Measurements from ENCODE around the gene MPZ. TPM values are rescaled to one million over a fixed set of nuclear protein-coding genes. Genes with fewer than 3 reads are reported as not detected.

MPZ gene
- total and polyA plus RNA-seq, 10 of the 15 experiments (the other 5 are each of a cell fraction or from before 2014, with no cell fraction given), result 0.09 to 6.9 (median 4.7) TPM

DNA sequence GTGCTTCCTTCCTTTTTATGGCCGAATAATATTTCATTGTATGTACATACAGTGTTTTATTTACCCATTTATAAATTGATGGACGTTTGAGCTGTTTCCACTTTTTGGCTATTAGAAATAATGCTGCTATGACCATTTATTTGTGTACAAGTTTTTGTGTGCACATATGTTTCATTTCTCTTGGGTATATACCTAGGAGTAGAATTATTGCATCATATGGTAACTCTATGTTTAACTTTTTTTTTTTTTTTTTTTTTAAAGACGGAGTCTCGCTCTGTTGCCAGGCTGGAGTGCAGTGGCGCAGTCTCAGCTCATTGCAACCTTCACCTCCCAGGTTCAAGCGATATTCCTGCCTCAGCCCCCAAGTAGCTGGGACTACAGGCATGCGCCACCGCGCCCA, 23.4 kb upstream of the MPZ start:
- FAIRE-seq (no peak), DNase-seq (ENCODE audit: low read depth, low spot score) (no peak), ATAC-seq (no peak)
- H3K4me2 ChIP-seq (ENCODE audit: control insufficient read depth, insufficient read depth), result no peak overlapping the region
- no TSS peak for BruUV-seq (replicated peaks)
- H2AFZ ChIP-seq (ENCODE audit: control insufficient read depth, low read depth, low read length), result no peak overlapping the region
- H3K4me3 ChIP-seq, result no peak overlapping the region
- 94% methylated on average over 8 of the region's 9 CpGs for WGBS (ENCODE audit: insufficient coverage, insufficient replicate concordance, low lambda C conversion rate, missing lambda C conversion rate)
- no peaks in the 10 kb centered on the region for H3K4me1 ChIP-seq (ENCODE audit: control insufficient read depth, insufficient read depth, low read length)
- no peaks in the 10 kb centered on the region for H4K20me1 ChIP-seq (ENCODE audit: control insufficient read depth, insufficient read depth)
- peaks cover 0 to 19% of the 10 kb centered on the region in 2 experiments; a peak in 3 of 4 replicates for H3K36me3 ChIP-seq (ENCODE audit: control insufficient read depth in 2 of 2, insufficient read depth in 2 of 2, low read length in 1 of 2)
- H3K79me2 ChIP-seq (ENCODE audit: control insufficient read depth, insufficient read depth, low read length), result no peaks in the 10 kb centered on the region
- no peaks in the 10 kb centered on the region for H3K27me3 ChIP-seq (replicated peaks in 1 of 2; ENCODE audit: control insufficient read depth in 2 of 2, insufficient read depth in 2 of 2, low read length in 1 of 2)
- H3K9me3 ChIP-seq (replicated peaks; ENCODE audit: control insufficient read depth, insufficient read depth, low read length), result no peaks in the 10 kb centered on the region
- ChIA-PET POLR2A (no interaction called here), SMC1A (ENCODE audit: uncharacterized antibody, unreplicated experiment) (interaction anchor here (0.8 kb wide), 1 partner anchor 19 kb away, joined by 3 read pairs; no protein-coding TSS in a partner anchor), RAD21 (ENCODE audit: unreplicated experiment) (no interaction called here), CTCF (interaction anchor here (2.1 kb wide), 1 partner anchor 49 kb away, joined by 7 read pairs; no protein-coding TSS in a partner anchor)
- intact Hi-C loops (cut with micrococcal nuclease; ENCODE audit: unreplicated experiment), result no loop called here
- TF ChIP-seq HDGF (IDR thresholded peaks at IDR 0.05), result no peak
- no peak for TF ChIP-seq SMARCA5 (IDR thresholded peaks at IDR 0.05)
- no peak for TF ChIP-seq CEBPB (IDR thresholded peaks at IDR 0.05; ENCODE audit: borderline replicate concordance in 1 of 2, low read depth in 2 of 2, low read length in 2 of 2)
- no peak for TF ChIP-seq POLR2A (IDR thresholded peaks at IDR 0.05; ENCODE audit: low read depth, low read length)
- TF ChIP-seq, protein P1, sequence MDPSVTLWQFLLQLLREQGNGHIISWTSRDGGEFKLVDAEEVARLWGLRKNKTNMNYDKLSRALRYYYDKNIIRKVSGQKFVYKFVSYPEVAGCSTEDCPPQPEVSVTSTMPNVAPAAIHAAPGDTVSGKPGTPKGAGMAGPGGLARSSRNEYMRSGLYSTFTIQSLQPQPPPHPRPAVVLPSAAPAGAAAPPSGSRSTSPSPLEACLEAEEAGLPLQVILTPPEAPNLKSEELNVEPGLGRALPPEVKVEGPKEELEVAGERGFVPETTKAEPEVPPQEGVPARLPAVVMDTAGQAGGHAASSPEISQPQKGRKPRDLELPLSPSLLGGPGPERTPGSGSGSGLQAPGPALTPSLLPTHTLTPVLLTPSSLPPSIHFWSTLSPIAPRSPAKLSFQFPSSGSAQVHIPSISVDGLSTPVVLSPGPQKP (IDR thresholded peaks at IDR 0.05; ENCODE audit: low read depth, low read length), result no peak
- TF ChIP-seq EP300 (IDR thresholded peaks at IDR 0.05; ENCODE audit: borderline replicate concordance in 1 of 2, control insufficient read depth in 1 of 2, low read depth in 2 of 2, low read length in 2 of 2), result no peak
- TF ChIP-seq WRNIP1 (IDR thresholded peaks at IDR 0.05; ENCODE audit: borderline replicate concordance, low read depth, low read length), result no peak
- TF ChIP-seq, protein P2, sequence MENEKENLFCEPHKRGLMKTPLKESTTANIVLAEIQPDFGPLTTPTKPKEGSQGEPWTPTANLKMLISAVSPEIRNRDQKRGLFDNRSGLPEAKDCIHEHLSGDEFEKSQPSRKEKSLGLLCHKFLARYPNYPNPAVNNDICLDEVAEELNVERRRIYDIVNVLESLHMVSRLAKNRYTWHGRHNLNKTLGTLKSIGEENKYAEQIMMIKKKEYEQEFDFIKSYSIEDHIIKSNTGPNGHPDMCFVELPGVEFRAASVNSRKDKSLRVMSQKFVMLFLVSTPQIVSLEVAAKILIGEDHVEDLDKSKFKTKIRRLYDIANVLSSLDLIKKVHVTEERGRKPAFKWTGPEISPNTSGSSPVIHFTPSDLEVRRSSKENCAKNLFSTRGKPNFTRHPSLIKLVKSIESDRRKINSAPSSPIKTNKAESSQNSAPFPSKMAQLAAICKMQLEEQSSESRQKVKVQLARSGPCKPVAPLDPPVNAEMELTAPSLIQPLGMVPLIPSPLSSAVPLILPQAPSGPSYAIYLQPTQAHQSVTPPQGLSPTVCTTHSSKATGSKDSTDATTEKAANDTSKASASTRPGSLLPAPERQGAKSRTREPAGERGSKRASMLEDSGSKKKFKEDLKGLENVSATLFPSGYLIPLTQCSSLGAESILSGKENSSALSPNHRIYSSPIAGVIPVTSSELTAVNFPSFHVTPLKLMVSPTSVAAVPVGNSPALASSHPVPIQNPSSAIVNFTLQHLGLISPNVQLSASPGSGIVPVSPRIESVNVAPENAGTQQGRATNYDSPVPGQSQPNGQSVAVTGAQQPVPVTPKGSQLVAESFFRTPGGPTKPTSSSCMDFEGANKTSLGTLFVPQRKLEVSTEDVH (IDR thresholded peaks at IDR 0.05; ENCODE audit: low read depth, partially characterized antibody), result no peak
- no peak for TF ChIP-seq SRF (IDR thresholded peaks at IDR 0.05; ENCODE audit: low read depth in 2 of 2, low read length in 2 of 2)
- TF ChIP-seq, protein P3, sequence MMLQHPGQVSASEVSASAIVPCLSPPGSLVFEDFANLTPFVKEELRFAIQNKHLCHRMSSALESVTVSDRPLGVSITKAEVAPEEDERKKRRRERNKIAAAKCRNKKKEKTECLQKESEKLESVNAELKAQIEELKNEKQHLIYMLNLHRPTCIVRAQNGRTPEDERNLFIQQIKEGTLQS (IDR thresholded peaks at IDR 0.05; ENCODE audit: borderline replicate concordance, extremely low read depth, low read depth, low read length), result no peak
- TF ChIP-seq KLF5 (IDR thresholded peaks at IDR 0.05; ENCODE audit: partially characterized antibody), result no peak
- TF ChIP-seq, protein P4, sequence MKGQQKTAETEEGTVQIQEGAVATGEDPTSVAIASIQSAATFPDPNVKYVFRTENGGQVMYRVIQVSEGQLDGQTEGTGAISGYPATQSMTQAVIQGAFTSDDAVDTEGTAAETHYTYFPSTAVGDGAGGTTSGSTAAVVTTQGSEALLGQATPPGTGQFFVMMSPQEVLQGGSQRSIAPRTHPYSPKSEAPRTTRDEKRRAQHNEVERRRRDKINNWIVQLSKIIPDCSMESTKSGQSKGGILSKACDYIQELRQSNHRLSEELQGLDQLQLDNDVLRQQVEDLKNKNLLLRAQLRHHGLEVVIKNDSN (IDR thresholded peaks at IDR 0.05; ENCODE audit: borderline replicate concordance, extremely low read length, insufficient read depth, low read depth, low read length), result no peak
- TF ChIP-seq GABPA (IDR thresholded peaks at IDR 0.05; ENCODE audit: low read depth), result no peak
- TF ChIP-seq, protein P5, sequence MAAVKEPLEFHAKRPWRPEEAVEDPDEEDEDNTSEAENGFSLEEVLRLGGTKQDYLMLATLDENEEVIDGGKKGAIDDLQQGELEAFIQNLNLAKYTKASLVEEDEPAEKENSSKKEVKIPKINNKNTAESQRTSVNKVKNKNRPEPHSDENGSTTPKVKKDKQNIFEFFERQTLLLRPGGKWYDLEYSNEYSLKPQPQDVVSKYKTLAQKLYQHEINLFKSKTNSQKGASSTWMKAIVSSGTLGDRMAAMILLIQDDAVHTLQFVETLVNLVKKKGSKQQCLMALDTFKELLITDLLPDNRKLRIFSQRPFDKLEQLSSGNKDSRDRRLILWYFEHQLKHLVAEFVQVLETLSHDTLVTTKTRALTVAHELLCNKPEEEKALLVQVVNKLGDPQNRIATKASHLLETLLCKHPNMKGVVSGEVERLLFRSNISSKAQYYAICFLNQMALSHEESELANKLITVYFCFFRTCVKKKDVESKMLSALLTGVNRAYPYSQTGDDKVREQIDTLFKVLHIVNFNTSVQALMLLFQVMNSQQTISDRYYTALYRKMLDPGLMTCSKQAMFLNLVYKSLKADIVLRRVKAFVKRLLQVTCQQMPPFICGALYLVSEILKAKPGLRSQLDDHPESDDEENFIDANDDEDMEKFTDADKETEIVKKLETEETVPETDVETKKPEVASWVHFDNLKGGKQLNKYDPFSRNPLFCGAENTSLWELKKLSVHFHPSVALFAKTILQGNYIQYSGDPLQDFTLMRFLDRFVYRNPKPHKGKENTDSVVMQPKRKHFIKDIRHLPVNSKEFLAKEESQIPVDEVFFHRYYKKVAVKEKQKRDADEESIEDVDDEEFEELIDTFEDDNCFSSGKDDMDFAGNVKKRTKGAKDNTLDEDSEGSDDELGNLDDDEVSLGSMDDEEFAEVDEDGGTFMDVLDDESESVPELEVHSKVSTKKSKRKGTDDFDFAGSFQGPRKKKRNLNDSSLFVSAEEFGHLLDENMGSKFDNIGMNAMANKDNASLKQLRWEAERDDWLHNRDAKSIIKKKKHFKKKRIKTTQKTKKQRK (IDR thresholded peaks at IDR 0.05; ENCODE audit: low read depth, low read length), result no peak
- TF ChIP-seq ZSCAN29 (IDR thresholded peaks at IDR 0.05), result no peak
- no peak for TF ChIP-seq BCL11A (IDR thresholded peaks at IDR 0.05; ENCODE audit: low read depth, low read length)
- no peak overlapping the region for H3K9ac ChIP-seq (ENCODE audit: control insufficient read depth, insufficient read depth, low read length)
- in situ Hi-C loops (cut with MboI), result no loop called here
- no peak overlapping the region for H3K27ac ChIP-seq (ENCODE audit: control insufficient read depth, insufficient read depth)
